Epithelial cell of proximal tubule (primary cell): ENCODE measurements around the gene SLF1. TPM values are rescaled to one million over a fixed set of nuclear protein-coding genes. Genes with fewer than 3 reads are reported as not detected.

Experiments used
- DNase-seq: peaks from one replicate; pipeline ENCODE4 v3.0.0-alpha.2; 2011; ENCODE audit warnings: low read depth
- H3K4me3 ChIP-seq: 2 replicates; pipeline ENCODE4 v1.5.1; 2011; ENCODE audit warnings: low read depth, mild to moderate bottlenecking, low read length
- CTCF ChIP-seq: conservative IDR thresholded peaks from 2 replicates; pipeline ENCODE4 v1.5.1; 2012; ENCODE audit warnings: low read depth, mild to moderate bottlenecking, low read length
- total RNA-seq: library from RNA; depleted of rRNA; stranded (reverse); fragments of >200 nt; gene quantifications from 2 replicates; pipeline ENCODE4 v1.2.3, GENCODE V29; 2015

SLF1 gene
- total RNA-seq, 1 donor from 2014 or later = 8.9 TPM

GRCh38 chr5:94675965-94676618 is 57.6 kb downstream of the SLF1 start:
- no peak for TF ChIP-seq CTCF

GRCh38 chr5:94682814-94683520 is 64.5 kb downstream of the SLF1 start:
- H3K4me3 ChIP-seq = no peak overlapping the region
- TF ChIP-seq CTCF = no peak
- no peak for DNase-seq

More at GRCh38 chr5:94675965-94676618, 57.6 kb downstream of the SLF1 start:
- H3K4me3 ChIP-seq = no peak overlapping the region
- no peak for DNase-seq

GRCh38 chr5:94689908-94690307 is 71.4 kb downstream of the SLF1 start:
- no peak for TF ChIP-seq CTCF
- no peak for DNase-seq
- no peak overlapping the region for H3K4me3 ChIP-seq

- no peak for TF ChIP-seq CTCF
- H3K4me3 ChIP-seq = no peak overlapping the region
- no peak for DNase-seq
Measured at GRCh38 chr5:94690778-94691177, 72.3 kb downstream of the SLF1 start.

- no peak overlapping the region for H3K4me3 ChIP-seq
- TF ChIP-seq CTCF = no peak
Measured at GRCh38 chr5:94691291-94691690, 72.8 kb downstream of the SLF1 start.

GRCh38 chr5:94691949-94692348 is 73.5 kb downstream of the SLF1 start:
- peak; percentile 74 for DNase-seq
- TF ChIP-seq CTCF = no peak
- no peak overlapping the region for H3K4me3 ChIP-seq

More at GRCh38 chr5:94691291-94691690, 72.8 kb downstream of the SLF1 start:
- DNase-seq = no peak
